Activated CD8-positive, alpha-beta memory T cell treated with anti-CD3 and anti-CD28 coated beads for 4 hours (primary cell): ENCODE data around the gene CPHXL2.
A peak's percentile ranks its signal among the peaks of the same experiment; 100 is the strongest.

Experiments used
- DNase-seq, 2 donors: peaks; one replicate each; pipeline ENCODE4 v3.0.0-alpha.2; 2020; ENCODE audit warnings: low read depth in 2 of 2

CPHXL2 gene

GRCh38 chr16:75676909-75677308 lies at the start of gene CPHXL2:
Gene CPHXL2 (minus strand): TSS chr16:75677009. CDS start chr16:75676999, 10 bp downstream.
- no peak for DNase-seq

GRCh38 chr16:75726390-75726789 lies 49.6 kb upstream of the CPHXL2 start, which contains the start of gene CPHXL:
Gene CPHXL (minus strand): TSS chr16:75726490. CDS start chr16:75726442, 48 bp downstream.
- DNase-seq = no peak

GRCh38 chr16:75718452-75718851 lies 41.6 kb upstream of the CPHXL2 start:
- no peak for DNase-seq

GRCh38 chr16:75714661-75715060 lies 37.9 kb upstream of the CPHXL2 start:
- no peak for DNase-seq

GRCh38 chr16:75710344-75710743 lies 33.5 kb upstream of the CPHXL2 start:
- DNase-seq = no peak

GRCh38 chr16:75703306-75703705 lies 26.5 kb upstream of the CPHXL2 start:
- no peak for DNase-seq

- no peak for DNase-seq
Observed at GRCh38 chr16:75702242-75702641, 25.4 kb upstream of the CPHXL2 start.

- DNase-seq = no peak
Observed at GRCh38 chr16:75701361-75701760, 24.6 kb upstream of the CPHXL2 start, which contains the start of gene DUXB. Gene DUXB (minus strand): TSS chr16:75701461. CDS start chr16:75701418, 43 bp downstream.

- DNase-seq = no peak
Observed at GRCh38 chr16:75697571-75697970, 20.8 kb upstream of the CPHXL2 start.

- DNase-seq = no peak
Observed at GRCh38 chr16:75695708-75696107, 18.9 kb upstream of the CPHXL2 start.

- DNase-seq = no peak
Observed at GRCh38 chr16:75687361-75687760, 10.6 kb upstream of the CPHXL2 start.

- DNase-seq = no peak
Observed at GRCh38 chr16:75682308-75682707, 5.5 kb upstream of the CPHXL2 start.

- no peak for DNase-seq
Observed at GRCh38 chr16:75679366-75679765, 2.6 kb upstream of the CPHXL2 start.

GRCh38 chr16:75667503-75667902 lies 9.3 kb downstream of the CPHXL2 start:
- no peak for DNase-seq

- DNase-seq = no peak
Observed at GRCh38 chr16:75660726-75661302, 16.0 kb downstream of the CPHXL2 start.

- DNase-seq = no peak
Observed at GRCh38 chr16:75660321-75660720, 16.5 kb downstream of the CPHXL2 start.

GRCh38 chr16:75658175-75658574 lies 18.6 kb downstream of the CPHXL2 start:
- DNase-seq = no peak

- DNase-seq = no peak
Observed at GRCh38 chr16:75653922-75654321, 22.9 kb downstream of the CPHXL2 start.

GRCh38 chr16:75648265-75649076 lies 28.3 kb downstream of the CPHXL2 start:
- DNase-seq = peak; percentile 73

- DNase-seq = peak; percentile 87 to 91
Observed at GRCh38 chr16:75647492-75648264, 29.1 kb downstream of the CPHXL2 start, which contains the start of the genes KARS1 and TERF2IP. Gene KARS1 (minus strand): TSS chr16:75647665. CDS start chr16:75647639, 26 bp downstream. Gene TERF2IP (plus strand): TSS chr16:75647773. CDS start chr16:75647883, 110 bp downstream.

GRCh38 chr16:75647112-75647491 lies 29.7 kb downstream of the CPHXL2 start:
- DNase-seq = no peak
